IPS DF 4.7 (cell line): ENCODE data around the gene JAKMIP1.

ENCODE experiments used
- DNase-seq: peaks from one replicate; pipeline ENCODE4 v3.0.0-alpha.2; 2013; ENCODE audit warnings: low spot score; ENCODE audit errors: extremely low read depth

JAKMIP1 gene

GRCh38 chr4:6120361-6120760, 80.0 kb downstream of the JAKMIP1 start:
- no peak for DNase-seq

DNA sequence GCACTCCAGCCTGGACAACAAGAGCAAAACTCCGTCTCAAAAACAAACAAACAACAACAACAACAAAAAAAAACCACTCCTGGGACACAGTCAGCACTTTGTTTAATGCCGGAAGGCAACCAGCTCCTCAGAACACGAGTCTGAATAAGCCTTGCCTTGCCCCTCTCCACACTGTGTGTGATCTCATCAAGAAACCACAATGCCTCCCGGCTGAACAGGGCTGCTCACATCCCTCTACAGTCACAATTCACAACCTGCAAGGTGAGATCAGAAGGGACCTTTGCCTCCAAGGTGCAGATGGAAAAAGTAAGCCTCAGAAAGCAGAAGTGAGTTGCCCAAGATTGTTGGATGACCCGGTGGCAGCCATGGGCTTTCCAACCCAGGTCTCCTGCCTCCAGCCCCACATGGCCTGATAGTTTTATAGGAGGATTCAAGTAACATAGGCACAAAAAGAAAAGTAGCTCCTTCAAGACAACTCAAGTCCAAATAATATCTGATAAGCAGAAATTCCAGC, 80.8 kb downstream of the JAKMIP1 start:
- DNase-seq = no peak

GRCh38 chr4:6118201-6118600, 82.1 kb downstream of the JAKMIP1 start:
- no peak for DNase-seq

DNA sequence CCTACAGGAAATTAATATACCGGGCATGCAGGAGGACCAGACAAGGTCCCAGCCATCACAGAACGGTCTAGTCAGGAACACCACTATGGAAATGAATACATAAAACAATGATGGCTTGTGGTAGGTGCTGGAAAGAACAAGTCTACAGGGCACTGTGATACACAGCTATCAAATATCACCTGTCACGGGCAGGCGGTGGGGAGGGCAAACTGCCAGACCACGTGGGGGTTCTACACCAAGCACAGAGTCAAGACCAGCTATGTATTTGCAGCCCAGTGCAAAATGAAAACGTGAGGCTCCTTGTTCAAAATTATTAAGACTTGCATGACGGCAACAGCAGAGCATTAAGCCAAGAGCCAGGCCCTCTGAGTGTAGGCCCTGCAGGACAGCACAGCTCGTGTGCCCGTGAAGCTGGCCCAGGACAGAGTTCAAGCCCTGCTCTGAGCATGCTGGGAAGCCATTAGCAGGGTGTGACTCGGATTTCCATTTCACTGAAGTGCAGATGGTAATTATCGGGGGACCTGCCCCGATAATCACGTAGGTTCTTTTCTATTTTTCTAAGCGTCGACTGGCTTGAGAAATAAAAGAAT, 83.6 kb downstream of the JAKMIP1 start:
- DNase-seq = no peak

DNA sequence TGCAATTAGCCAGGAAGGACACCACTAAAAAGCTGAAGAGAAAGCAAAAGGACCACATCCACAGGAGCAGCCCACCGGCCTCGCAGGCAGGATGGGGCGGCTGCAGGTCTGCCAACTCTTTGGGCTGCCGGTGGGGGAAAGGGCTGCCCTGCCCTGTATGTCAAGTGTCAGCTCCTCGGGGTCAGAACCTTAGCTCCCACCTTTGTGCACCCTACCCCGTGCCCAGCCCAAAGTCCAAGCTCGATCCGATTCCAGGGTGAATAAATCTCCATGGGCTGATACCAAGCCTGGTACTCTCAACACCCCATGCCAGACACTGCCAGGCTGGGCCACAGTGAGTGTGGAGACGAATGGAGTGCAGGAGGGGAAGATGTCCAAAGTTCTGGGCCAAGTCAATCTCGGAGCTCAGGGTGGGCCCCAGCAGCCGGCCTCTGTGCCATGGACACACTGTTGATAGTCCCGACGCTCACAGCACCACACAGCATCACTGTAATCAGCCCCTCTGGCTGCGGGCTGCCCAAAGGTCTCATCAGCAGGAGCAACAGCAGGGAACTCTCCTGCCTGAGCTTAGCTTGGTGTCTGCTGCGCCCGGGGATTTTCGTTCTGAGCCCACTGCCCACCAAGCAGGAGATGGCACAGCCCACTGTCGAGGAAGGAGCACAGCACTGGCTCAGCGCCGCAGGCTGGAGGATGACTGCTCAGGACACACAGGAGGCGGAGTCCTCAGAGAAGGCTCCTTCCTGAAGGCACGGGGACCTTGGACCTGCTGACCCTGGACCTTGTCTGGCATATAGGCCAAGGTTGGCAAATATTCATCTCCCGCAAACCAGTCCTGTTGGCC, 84.4 kb downstream of the JAKMIP1 start:
- no peak for DNase-seq

- DNase-seq = no peak
Measured at GRCh38 chr4:6115342-6115741, 85.0 kb downstream of the JAKMIP1 start.

GRCh38 chr4:6114601-6115000, 85.7 kb downstream of the JAKMIP1 start:
- DNase-seq = no peak

- no peak for DNase-seq
Measured at GRCh38 chr4:6114181-6114580, 86.2 kb downstream of the JAKMIP1 start.

GRCh38 chr4:6113641-6114040, 86.7 kb downstream of the JAKMIP1 start:
- DNase-seq = no peak

DNA sequence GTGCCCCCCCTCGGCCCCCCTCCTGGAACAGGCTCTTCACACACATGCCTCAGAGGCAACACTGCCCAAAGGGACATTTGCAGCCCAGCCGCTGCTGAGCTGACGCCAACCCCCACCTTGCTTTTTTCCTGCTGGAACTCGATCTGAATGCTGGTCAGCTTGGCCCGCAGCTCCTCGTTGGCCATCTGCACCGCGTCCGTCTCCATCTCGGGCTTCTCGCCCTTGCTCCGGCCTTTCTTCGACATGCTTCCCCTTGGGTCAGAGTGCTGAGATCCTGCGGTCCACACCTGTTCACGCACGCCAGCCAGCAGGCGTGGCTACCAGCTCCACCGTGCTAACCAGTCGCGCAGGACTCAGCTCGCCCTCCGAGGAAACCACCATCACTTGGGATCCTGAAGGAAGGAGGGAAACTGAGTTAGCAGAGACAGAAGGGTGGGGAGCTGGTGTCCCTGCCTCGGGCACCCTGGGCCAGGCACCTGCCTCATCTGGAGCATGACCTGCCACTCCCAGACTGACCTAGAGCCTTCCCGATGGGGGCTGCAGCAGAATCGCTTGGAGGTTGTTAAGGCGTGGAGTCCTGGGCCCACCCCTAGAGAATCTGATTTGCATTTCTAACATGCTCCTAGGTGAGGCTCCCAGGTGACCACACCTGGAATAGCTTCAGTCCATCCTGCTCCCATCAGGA, 87.6 kb downstream of the JAKMIP1 start:
- DNase-seq = no peak

- no peak for DNase-seq
Measured at GRCh38 chr4:6111354-6111960, 88.9 kb downstream of the JAKMIP1 start.

GRCh38 chr4:6110681-6111353, 89.5 kb downstream of the JAKMIP1 start:
- no peak for DNase-seq

DNA sequence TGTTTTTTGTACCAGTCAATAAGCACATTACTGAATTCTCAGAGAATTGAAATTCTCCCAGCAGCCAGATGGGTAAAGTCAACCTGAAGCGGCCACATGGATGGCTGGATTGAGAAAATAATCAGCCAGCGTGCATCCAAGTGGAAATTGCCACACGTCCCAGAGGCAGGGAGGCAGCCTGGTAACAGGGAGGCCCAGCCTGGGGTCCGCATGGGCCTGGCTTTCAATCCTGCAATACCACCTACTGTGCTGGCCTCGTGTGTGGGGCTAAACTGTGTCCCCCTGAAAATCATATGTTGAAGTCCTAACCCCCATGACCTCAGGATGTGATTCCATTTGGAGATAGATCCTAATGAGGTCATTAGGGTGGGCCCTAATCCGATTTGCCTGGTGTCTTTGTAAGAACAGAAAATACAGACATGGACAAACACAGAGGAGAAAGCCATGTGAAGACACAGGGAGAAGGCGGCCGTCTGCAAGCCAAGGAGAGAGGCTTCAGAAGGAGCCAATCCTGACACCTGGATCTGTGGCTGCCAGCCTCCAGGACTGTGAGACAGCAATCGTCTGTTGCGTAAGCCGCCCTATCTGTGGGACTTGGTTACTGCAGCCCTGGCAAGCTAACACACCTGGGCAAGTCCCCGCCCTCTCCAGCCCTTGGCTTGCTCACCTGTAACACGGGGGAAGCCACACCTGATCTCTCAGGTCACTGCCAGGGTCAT, 90.3 kb downstream of the JAKMIP1 start:
- peak; percentile 86 for DNase-seq

DNA sequence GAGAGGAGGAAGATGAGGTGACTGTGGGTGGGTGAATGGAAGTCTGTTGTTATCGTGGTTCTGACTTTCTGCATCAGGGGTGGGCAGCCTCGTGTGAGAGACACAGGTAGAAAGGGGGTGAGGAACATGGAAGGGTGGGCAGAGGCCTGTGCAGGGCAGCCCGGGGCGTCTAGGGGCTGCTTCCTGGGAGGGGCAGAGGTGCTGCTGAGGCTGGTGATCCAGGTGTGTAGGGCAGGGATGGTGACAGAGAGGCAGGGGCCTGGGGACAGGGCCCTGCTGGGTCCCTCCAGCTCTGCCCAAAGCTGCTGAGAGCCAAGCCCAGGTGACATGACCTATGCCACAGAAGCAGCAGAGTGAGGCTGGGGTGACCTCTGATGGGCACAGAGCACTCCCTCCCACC, 92.5 kb downstream of the JAKMIP1 start:
- no peak for DNase-seq

- DNase-seq = no peak
Measured at GRCh38 chr4:6107114-6107791, 93.1 kb downstream of the JAKMIP1 start.

DNA sequence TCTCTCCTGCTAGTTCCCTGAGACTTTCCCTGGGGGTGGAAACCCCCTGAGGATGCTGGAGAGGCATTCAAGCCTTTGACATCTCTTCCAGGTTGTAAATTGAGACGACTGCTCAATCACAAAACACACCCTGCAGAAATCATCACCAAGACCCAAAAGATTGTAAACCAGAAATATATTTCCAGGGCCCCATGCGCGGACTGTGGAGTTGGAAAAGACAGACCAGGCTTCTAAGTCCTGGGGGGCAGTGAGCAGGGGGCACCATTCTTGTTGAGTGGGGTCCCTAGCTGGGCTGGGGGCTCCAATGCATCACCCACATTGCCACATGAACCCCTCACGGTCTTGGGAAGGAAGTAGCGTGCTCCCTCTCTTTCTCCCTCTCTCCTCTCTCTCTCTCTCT, 94.2 kb downstream of the JAKMIP1 start:
- DNase-seq = no peak

DNA sequence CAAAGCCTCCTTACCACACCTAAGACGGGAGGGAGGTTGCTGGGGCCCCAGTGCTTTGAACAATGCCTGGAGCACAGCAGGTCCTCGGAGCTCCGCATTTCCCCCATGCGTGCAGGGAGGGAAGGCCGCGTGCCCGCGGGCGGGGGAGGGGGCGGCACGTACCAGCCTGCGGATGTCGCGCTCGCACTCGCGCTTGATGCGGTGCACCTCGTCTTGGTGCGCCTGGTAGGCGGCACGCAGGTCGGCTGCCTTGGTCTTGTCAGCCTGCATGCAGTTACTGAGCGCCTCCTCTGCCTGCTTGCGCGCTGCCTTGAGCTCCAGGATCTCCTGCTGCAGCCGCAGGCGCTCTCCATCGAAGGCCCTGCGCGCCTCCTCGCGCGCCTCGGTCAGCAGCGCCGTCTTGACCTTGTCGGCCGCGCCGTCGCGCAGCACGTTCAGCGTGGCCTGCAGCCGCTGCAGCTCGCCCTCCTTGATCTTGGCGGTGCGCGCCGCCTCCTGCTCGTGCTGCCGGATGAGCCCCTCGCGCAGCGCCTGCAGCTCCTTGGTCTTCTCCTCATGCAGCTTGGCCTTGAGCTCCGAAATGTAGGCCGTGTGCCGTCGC, 94.9 kb downstream of the JAKMIP1 start:
- DNase-seq = no peak

GRCh38 chr4:6104541-6105130, 95.7 kb downstream of the JAKMIP1 start:
- DNase-seq = no peak

DNA sequence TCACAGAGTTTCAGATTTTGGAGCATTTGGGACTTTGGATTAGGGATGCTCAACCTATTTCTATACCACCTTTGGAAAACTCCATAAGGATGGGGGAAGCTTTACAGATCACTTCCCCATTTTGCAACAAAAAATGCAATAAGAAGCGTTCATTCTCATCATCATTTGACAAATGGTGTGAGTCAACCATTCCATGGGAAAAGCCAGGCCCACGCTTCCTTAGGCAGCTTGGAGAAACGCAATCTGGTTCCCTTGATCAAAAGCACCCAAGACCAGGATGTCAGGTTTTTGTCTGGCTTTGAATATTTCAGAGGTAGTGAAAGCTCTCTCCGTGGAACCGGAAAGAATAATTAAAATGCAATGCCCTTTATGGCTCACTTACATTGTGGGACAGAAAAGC, 102.8 kb downstream of the JAKMIP1 start:
- no peak for DNase-seq
